Urothelium cell line (cell line): ENCODE data around the gene RALGPS1.
A peak's percentile ranks its signal among the peaks of the same experiment; 100 is the strongest.

Source experiments
- DNase-seq: peaks from one replicate; pipeline ENCODE4 v3.0.0; 2011; ENCODE audit warnings: low spot score, mixed read lengths
- FAIRE-seq: peaks from 2 replicates; lab custom pipeline; 2011; peaks lifted over from hg19 to GRCh38; lab: Jason Lieb, UNC

The RALGPS1 gene

DNA sequence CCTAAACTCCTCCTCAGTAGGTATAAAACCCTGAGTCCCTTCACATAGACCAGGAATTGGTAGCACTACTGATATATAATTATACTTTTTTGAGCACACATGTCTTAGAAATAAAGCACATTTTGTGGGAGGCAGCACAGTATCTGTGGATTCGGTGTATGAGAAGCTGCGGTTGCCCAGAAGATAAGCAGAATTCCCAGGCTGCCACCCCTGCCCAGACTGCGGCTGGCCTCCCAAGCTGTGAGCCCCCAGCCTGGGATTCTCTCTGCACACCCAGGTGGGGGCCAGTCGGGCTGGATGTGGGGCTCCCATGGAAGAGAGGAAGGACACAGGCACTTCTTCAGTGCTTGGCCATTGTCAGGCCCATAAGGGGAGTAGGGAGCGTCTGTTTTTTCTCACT, 233.4 kb downstream of the RALGPS1 start:
- FAIRE-seq, result no peak
- DNase-seq, result no peak

- FAIRE-seq (no peak), DNase-seq (no peak)
Observed at GRCh38 chr9:127149010-127149409, 234.4 kb downstream of the RALGPS1 start.

DNA sequence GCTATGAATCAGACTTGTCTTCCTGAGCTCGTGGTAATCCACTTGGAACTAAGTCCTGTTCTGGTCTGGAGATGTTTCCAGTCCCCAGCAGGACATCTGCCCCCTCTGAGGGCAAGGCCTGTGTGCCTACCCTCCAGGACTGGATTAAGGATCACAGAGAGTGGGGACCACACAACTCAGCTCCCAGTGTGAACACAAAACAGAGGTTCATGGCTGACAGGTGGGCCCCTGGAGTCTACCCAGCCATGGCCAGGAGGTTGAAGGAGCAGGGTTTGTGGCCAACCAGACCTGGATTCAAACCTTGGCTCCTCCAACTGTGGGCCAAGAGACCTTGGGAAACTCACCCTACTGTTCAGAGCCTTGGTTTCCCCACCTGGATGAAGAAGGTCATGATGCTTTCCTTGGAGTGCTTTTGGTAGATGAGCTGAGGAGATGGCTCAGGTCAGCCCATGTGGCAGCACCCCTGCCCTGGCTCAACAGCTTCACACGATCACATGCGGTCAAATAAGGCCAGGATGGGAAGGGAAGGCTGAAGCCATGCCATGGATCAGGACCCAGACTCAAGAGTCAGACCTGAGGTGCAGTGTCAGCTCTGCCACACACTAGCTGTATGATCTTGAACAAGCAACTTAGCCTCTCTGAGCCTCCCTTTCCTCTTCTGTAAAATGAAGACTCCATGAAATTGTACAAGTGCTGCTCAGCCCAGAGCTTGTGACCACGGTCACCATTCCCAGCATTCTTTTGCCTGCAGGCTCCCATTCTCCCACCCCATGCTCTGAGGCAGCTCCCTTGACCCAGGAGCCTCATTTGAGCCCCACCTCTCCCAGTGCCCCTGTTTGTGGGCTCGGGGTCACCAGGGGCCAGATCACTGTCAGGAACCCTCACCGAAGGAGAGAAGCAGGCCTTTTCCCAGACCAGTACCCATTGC, 235.1 kb downstream of the RALGPS1 start:
- no peak for DNase-seq
- FAIRE-seq, result no peak

DNA sequence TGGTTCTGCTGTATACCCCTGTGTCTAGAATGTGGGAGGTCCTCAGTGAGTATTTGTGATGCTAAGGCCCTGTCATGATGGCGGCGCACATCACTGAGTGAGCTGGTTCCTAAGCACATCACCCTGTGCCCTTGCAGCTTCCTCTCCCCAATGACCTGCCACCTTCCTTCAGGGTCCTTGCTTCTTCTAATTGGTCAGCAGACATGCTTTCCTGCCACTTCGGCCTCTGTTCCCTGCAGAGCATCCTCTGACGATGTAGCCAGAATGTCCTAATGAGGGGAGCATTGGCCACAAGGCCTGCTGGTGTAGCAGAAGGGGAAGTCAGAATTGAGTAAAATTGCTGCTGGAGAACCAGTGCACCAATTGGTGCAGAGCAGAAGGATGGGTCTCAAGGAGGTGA, 238.9 kb downstream of the RALGPS1 start:
- FAIRE-seq (no peak), DNase-seq (no peak)

- FAIRE-seq (no peak), DNase-seq (no peak)
Observed at GRCh38 chr9:127154003-127154389, 239.4 kb downstream of the RALGPS1 start.

DNA sequence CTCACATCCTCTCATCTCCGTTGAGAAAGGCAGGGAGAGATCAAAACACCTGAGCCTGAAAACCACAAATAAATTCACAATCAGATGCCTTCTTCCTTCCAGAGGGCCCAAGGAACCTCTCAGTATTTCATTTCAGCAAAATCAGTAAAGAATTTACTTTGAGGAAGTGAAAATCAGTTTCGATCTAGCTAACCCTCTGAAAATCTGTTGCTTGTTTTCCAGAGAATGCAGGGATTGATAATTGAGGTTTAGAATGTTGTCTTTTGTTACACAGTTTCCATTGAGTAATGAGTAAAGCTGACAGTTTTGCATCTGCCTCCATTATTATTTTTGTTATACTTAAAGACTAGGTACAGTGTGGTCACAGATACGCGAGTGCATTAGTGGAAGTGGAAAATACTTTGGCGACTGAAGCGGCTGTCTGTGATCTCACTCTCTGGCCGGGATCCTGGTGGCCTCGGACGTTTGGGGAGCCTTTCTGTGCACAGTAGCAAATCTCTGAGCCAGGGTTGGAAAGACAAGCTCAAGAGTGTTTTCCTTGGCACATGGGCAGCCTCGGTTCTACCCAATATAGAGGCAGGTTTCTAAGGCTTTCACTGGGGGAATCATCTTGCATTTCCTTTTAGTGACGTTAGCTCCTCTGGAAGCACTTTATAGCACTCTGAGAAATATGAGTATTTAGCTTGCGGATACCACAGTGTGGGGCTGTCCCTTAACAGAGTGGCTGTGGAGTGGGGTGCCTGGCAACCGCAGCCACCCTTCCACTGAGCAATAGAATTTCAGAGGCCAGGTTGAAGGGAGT, 240.0 kb downstream of the RALGPS1 start:
- DNase-seq (no peak), FAIRE-seq (no peak)

GRCh38 chr9:127155314-127155960, 240.9 kb downstream of the RALGPS1 start:
- DNase-seq, result no peak
- no peak for FAIRE-seq

DNA sequence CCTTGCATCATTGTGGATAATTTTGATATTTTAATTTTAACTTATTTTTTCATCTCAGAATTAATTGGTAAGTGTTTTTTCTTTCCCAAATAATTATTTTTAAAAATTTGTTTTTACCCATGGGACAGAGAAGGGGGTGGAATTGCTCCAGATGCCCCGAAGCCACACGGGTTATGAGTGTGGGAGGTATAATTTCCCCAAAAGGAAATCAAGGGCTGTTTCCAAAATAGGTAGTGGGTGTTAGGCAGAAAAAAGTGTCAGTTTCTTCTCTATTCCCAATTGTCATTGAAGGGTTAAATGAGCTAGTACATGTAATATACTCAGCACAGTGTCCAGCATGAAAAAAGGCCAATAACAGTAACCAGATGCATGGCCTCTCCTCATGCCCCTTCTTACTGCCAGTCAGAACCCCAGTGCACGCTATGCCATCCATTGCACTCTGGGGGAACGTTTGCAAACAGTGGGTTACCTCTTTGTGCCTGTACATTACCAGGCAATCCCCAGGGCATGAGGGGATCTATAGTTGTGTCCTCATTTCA, 244.3 kb downstream of the RALGPS1 start:
- FAIRE-seq, result no peak
- DNase-seq, result no peak

DNA sequence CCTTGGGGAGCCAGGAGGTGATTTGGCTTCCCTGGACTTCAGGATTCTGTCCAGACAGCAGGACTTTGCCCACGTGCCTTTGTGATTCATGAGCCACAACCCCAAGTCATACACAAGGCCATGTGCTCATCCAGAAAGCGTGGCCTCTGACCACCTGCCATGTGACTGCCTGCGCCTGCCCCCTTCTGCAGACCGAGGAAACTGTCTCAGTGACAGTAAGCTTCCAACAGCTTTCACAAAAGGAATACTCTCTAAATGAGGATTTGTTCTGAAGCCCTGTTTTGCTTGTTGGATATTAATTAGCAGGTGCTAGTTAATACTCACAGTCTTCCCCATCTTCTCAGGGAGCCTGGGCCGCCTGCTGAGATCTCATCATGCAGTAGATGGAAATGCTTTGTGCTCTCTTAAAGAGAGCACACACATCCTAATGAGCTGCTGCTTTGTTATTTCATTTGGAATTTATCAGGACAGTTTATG, 244.8 kb downstream of the RALGPS1 start:
- DNase-seq (peak; percentile 60), FAIRE-seq (no peak)

DNA sequence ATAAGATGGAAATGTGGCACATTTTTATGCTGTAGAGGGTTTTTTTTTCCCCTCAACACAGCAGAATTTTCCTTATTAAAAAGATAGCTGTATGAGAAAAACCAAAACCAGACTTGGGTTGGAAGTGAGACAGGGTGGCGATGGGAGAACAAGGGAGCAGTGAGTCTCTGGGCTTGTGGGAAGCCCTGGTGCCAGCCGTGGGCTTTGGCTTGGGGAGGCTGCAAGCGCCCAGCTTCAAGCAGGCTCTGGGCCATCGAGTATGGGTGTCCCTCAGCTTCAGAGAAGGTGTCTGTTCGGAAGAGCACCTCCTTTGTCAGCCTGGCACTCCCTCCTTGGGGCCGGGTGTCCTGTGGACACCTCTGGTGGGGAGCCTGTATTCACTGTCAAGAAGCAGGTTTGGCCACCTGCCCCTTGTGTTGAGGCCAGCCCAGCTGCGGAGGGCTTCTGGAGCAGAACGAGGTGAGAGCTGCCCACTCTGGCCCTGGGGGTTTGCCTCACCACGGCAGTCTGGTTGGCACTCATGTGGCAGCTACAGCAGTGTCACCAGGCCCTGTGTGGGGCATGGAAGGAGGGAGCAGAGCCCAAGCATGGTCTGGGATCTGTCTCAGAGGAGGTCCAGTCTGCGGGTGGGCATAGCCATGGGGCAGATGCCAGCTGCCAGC, 245.5 kb downstream of the RALGPS1 start:
- DNase-seq, result no peak
- FAIRE-seq, result no peak

DNA sequence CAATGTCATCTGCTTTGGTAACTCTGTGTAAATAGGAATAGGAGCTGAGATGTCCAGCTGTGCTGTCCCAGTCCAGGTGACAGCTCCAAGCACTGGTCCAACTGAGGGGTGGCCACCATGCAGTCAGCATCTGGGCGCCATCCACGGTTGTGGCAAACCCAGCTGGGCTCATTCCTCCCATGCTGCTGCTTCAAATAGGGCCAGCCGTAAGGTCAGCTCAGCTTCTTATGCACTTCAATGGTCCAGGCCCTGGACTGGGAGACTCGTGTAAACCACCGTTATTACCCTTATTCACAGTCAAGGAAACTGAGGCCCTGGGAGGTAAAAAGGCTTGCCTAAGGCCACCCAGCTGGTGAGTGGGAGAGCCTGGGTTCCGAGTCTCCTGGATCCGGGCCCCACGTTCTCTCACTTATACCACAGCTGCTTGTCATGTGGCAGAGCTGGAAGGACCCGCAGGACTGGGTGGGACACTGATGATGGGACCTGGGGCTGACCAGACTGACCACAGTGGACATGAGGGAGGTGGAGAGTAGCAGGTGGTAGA, 246.6 kb downstream of the RALGPS1 start:
- no peak for DNase-seq

GRCh38 chr9:127162046-127162863, 247.7 kb downstream of the RALGPS1 start:
- FAIRE-seq (no peak), DNase-seq (no peak)

More for the DNA sequence above, 246.6 kb downstream of the RALGPS1 start:
- no peak for FAIRE-seq

- DNase-seq (no peak), FAIRE-seq (no peak)
Observed at GRCh38 chr9:127162864-127163365, 248.3 kb downstream of the RALGPS1 start.

- peak; percentile 51 for DNase-seq
- FAIRE-seq, result no peak
Observed at GRCh38 chr9:127163409-127163808, 248.8 kb downstream of the RALGPS1 start.

- FAIRE-seq, result no peak
- DNase-seq, result no peak
Observed at GRCh38 chr9:127165116-127165515, 250.5 kb downstream of the RALGPS1 start.

DNA sequence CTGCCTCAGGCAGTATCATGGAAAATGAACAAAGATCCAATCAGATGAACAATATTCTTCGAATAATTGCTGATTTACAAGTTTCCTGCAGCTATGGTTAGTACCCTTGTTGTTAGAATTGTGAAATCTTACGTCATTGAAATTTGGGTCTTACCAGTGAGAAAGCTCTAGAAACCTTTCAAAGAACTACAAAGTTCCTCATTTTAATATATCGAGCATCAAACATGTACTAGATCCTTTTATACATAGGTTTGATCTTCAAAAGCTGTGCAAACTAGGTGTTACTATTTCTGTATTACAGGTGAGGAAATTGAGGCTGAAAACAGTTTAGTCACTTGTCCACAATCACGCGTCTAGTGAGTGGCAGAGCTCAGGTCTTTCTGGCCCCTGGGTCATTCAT, 251.5 kb downstream of the RALGPS1 start:
- FAIRE-seq, result no peak
- DNase-seq, result no peak

GRCh38 chr9:127166651-127167524, 252.3 kb downstream of the RALGPS1 start:
- DNase-seq (peak; percentile 60), FAIRE-seq (no peak)
